GM12878 (cell line): Measurements from ENCODE around the gene WDR45B. TPM values are rescaled to one million over a fixed set of nuclear protein-coding genes. Genes with fewer than 3 reads are reported as not detected.

Source experiments
- ATAC-seq: fragments of 200-7000 bp; cut with Tn5 transposase; 3 replicates; pipeline ENCODE4 v1.9.1; 2020; ENCODE audit warnings: mild to moderate bottlenecking, moderate library complexity
- BruUV-seq: library from RNA; stranded (reverse); fragments of 400-500 nt; replicated peaks from 2 replicates; lab custom pipeline; 2021; lab: Mats Ljungman, UMichigan
- CTCF ChIA-PET: fragments of 300-600 bp; sonication (Branson Sonifier 250); formaldehyde crosslinking; extraction: SDS; loops from one replicate; lab custom pipeline; 2021; ENCODE audit warnings: inconsistent platforms; lab: Yijun Ruan, JAX
- POLR2A ChIA-PET: fragments of 350-600 bp; formaldehyde crosslinking; extraction: SDS; loops from one replicate; lab custom pipeline; 2021; ENCODE audit warnings: inconsistent platforms; lab: Charles Lee
- RAD21 ChIA-PET: fragments of 300-600 bp; sonication (Branson Sonifier 250); formaldehyde crosslinking; loops from one replicate; lab custom pipeline; 2023; ENCODE audit warnings: antibody characterized with exemption; ENCODE audit not compliant: unreplicated experiment; lab: Charles Lee
- SMC1A ChIA-PET: fragments of 300-600 bp; sonication (Branson Sonifier 250); formaldehyde crosslinking; loops from one replicate; lab custom pipeline; 2023; ENCODE audit not compliant: unreplicated experiment, uncharacterized antibody; lab: Charles Lee
- DNase-seq: peaks from one replicate; pipeline ENCODE4 v3.0.0-alpha.2; 2011; ENCODE audit warnings: low read depth, low spot score
- FAIRE-seq: peaks from 3 replicates; lab custom pipeline; 2011; peaks lifted over from hg19 to GRCh38; lab: Jason Lieb, UNC
- H2AFZ ChIP-seq: 2 replicates; pipeline ENCODE4 v1.6.0; 2011; ENCODE audit warnings: low read depth, low read length, control low read depth; ENCODE audit not compliant: control insufficient read depth
- H3K27ac ChIP-seq: 2 replicates; pipeline ENCODE4 v1.5.1; 2011; ENCODE audit warnings: control low read depth; ENCODE audit not compliant: control insufficient read depth, insufficient read depth
- H3K27me3 ChIP-seq, 2 experiments: replicated peaks in 1 of 2; 2 replicates each; pipeline versions ENCODE4 v1.6.0 to v1.6.1; 2011; ENCODE audit warnings: low read length in 1 of 2; ENCODE audit not compliant: control insufficient read depth in 2 of 2, insufficient read depth in 2 of 2
- H3K36me3 ChIP-seq, 2 experiments: 2 replicates each; pipeline ENCODE4 v1.5.1; 2011; ENCODE audit warnings: low read length in 1 of 2; ENCODE audit not compliant: control insufficient read depth in 2 of 2, insufficient read depth in 2 of 2
- H3K4me1 ChIP-seq: 2 replicates; pipeline ENCODE4 v1.6.1; 2011; ENCODE audit warnings: mild to moderate bottlenecking, low read length, moderate library complexity, mixed read lengths; ENCODE audit not compliant: control insufficient read depth, insufficient read depth
- H3K4me2 ChIP-seq: 2 replicates; pipeline ENCODE4 v1.6.0; 2011; ENCODE audit warnings: control low read depth; ENCODE audit not compliant: control insufficient read depth, insufficient read depth
- H3K4me3 ChIP-seq: fragments of 200-600 bp; sonication (generic); 2 replicates; pipeline ENCODE4 v1.5.1; 2016
- H3K79me2 ChIP-seq: 2 replicates; pipeline ENCODE4 v1.6.0; 2011; ENCODE audit warnings: low read length; ENCODE audit not compliant: control insufficient read depth, insufficient read depth
- H3K9ac ChIP-seq: 2 replicates; pipeline ENCODE4 v1.8.0; 2011; ENCODE audit warnings: low read length, control low read depth, mixed read lengths; ENCODE audit not compliant: control insufficient read depth, insufficient read depth
- H3K9me3 ChIP-seq: replicated peaks from 3 replicates; pipeline ENCODE4 v1.5.1; 2011; ENCODE audit warnings: mild to moderate bottlenecking, low read length; ENCODE audit not compliant: control insufficient read depth, insufficient read depth
- H4K20me1 ChIP-seq: 2 replicates; pipeline ENCODE4 v1.6.0; 2011; ENCODE audit not compliant: control insufficient read depth, insufficient read depth
- CHD2 ChIP-seq: IDR thresholded peaks from 2 replicates; pipeline ENCODE4 v1.6.1; 2011; ENCODE audit warnings: low read depth, low read length, improper control_type of control experiment, borderline replicate concordance
- HCFC1 ChIP-seq: fragments of 150-350 bp; IDR thresholded peaks from 2 replicates; pipeline ENCODE4 v1.6.1; 2014; ENCODE audit warnings: low read length
- HDAC2 ChIP-seq: fragments of 200-600 bp; sonication (generic); IDR thresholded peaks from 2 replicates; pipeline ENCODE4 v1.6.1; 2017
- JUNB ChIP-seq: IDR thresholded peaks from 2 replicates; pipeline ENCODE4 v1.6.1; 2016; ENCODE audit warnings: antibody characterized with exemption, mild to moderate bottlenecking
- POLR2A ChIP-seq: IDR thresholded peaks from 2 replicates; pipeline ENCODE4 v1.6.1; 2011; ENCODE audit warnings: low read depth, mild to moderate bottlenecking, low read length
- RB1 ChIP-seq: fragments of 450-650 bp; formaldehyde crosslinking; IDR thresholded peaks from 2 replicates; pipeline ENCODE4 v1.6.1; 2017; ENCODE audit warnings: mild to moderate bottlenecking, borderline replicate concordance
- STAT1 ChIP-seq: fragments of 450-650 bp; conservative IDR thresholded peaks from 2 replicates; pipeline ENCODE4 v1.6.1; 2014; ENCODE audit warnings: antibody characterized with exemption, mild to moderate bottlenecking
- WGBS: methylation state at CpG from one replicate; pipeline ENCODE4 v1.1.6; 2016; ENCODE audit warnings: low lambda C conversion rate; ENCODE audit not compliant: insufficient replicate concordance, insufficient coverage; ENCODE audit errors: missing lambda C conversion rate; 5-methylcytosine and 5-hydroxymethylcytosine counted together
- in situ Hi-C: fragments of 300-500 bp; cut with MboI; formaldehyde crosslinking; loops from 9 replicates; pipeline ENCODE4 v1.14.3; 2018; ENCODE audit warnings: mixed read lengths
- intact Hi-C: fragments of 100-400 bp; cut with micrococcal nuclease; formaldehyde crosslinking; loops from one replicate; pipeline ENCODE4 v1.14.2; 2022; ENCODE audit not compliant: unreplicated experiment
- polyA plus RNA-seq, 11 experiments: library from polyadenylated mRNA; depleted of rRNA in 4 of 11; unstranded in 6 of 11; stranded (reverse) in 5 of 11; fragments of >200 nt; fragmentation: Nextera tagmentation in 4 of 11; fragmentation: Illumina TruSeq in 1 of 11; extraction: Ambion mirVana in 4 of 11; extraction: Trizol in 1 of 11; gene quantifications; 1 replicate in 1 of 11; 2 replicates in 10 of 11; pipeline versions ENCODE4 v1.2.1 to v1.2.3, GENCODE V29; 2011 to 2016; ENCODE audit warnings: inconsistent platforms in 2 of 11, missing spikeins in 2 of 11, low read depth in 1 of 11
- total RNA-seq, 4 experiments: library from RNA; depleted of rRNA in 3 of 4; stranded (reverse); fragments of >200 nt in 3 of 4; fragmentation: Illumina TruSeq in 1 of 4; extraction: Trizol in 1 of 4; gene quantifications; 2 replicates each; pipeline versions ENCODE4 v1.2.1 to v1.2.3, GENCODE V29; 2013 to 2021
- TF ChIP-seq, protein P1 (sequence below): fragments of 450-650 bp; IDR thresholded peaks from 2 replicates; pipeline ENCODE4 v1.6.1; 2017; ENCODE audit warnings: mild to moderate bottlenecking, low read depth, inconsistent platforms; ENCODE audit not compliant: poor library complexity, severe bottlenecking
- TF ChIP-seq, protein P2 (sequence below): fragments of 450-650 bp; IDR thresholded peaks from 2 replicates; pipeline ENCODE4 v1.6.1; 2018; ENCODE audit warnings: borderline replicate concordance, mild to moderate bottlenecking; ENCODE audit not compliant: partially characterized antibody
- TF ChIP-seq, protein P3 (sequence below): fragments of 450-650 bp; formaldehyde crosslinking; IDR thresholded peaks from 2 replicates; pipeline ENCODE4 v1.5.0; 2022; ENCODE audit warnings: mild to moderate bottlenecking, missing genetic modification characterization
- TF ChIP-seq, protein P4 (sequence below): fragments of 450-650 bp; IDR thresholded peaks from 2 replicates; pipeline ENCODE4 v1.6.1; 2017; ENCODE audit warnings: mild to moderate bottlenecking, moderate library complexity

Gene WDR45B
- total and polyA plus RNA-seq, 10 of the 15 experiments (the other 5 are each of a cell fraction or from before 2014, with no cell fraction given): 1.0 to 73.7 (median 26.6) TPM

DNA sequence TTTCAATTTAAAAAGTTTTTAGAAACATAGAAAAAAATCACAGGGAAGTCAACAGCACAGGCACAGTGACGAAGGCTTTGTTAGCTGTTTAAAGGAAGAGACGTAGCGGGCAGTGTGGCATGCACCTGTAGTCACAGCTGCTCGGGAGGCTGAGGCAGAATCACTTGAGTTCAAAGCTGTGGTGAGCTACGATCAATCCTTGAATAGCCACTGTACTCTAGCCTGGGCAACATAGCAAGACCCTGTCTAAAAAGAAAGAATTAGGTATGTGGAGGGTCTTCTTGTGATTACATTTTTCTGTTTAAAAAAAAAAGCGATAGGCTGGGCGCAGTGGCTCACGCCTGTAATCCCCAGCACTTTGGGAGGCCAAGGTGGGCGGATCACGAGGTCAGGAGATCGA is 78.6 kb downstream of the WDR45B start (continued):
- TF ChIP-seq, protein P1, sequence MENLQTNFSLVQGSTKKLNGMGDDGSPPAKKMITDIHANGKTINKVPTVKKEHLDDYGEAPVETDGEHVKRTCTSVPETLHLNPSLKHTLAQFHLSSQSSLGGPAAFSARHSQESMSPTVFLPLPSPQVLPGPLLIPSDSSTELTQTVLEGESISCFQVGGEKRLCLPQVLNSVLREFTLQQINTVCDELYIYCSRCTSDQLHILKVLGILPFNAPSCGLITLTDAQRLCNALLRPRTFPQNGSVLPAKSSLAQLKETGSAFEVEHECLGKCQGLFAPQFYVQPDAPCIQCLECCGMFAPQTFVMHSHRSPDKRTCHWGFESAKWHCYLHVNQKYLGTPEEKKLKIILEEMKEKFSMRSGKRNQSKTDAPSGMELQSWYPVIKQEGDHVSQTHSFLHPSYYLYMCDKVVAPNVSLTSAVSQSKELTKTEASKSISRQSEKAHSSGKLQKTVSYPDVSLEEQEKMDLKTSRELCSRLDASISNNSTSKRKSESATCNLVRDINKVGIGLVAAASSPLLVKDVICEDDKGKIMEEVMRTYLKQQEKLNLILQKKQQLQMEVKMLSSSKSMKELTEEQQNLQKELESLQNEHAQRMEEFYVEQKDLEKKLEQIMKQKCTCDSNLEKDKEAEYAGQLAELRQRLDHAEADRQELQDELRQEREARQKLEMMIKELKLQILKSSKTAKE: no peak

DNA sequence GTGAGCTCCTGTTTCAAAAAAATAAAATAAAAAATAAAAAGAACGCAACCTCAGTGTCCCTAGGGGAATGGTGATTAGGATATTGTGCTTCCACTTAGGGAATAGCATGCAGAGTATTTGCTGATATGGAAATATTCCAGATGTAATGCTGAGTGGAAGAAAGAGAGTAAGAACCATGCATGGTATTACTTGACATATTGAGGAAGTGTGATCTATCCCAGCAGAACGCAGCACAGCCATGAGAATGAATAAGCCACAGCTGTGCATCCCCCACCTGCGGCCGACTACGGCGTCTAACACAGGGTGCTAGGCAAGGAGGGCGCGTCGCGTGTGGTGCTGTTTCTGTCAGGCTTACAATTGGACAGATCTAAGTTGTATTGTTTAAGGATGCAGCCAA is 79.2 kb downstream of the WDR45B start:
- ChIA-PET POLR2A (no interaction called here), CTCF (interaction anchor here (0.7 kb wide), 1 partner anchor 218 kb away, joined by 3 read pairs; no protein-coding TSS in a partner anchor), SMC1A (interaction anchor here (0.9 kb wide), 1 partner anchor 15 kb away, joined by 3 read pairs; no protein-coding TSS in a partner anchor), RAD21 (no interaction called here)
- H3K4me2 ChIP-seq: no peak overlapping the region
- no peak overlapping the region for H3K9ac ChIP-seq
- H3K27ac ChIP-seq: no peak overlapping the region
- 95% methylated on average over 10 of the region's 10 CpGs for WGBS
- FAIRE-seq (no peak), DNase-seq (no peak), ATAC-seq (no peak)
- no peaks in the 10 kb centered on the region for H3K27me3 ChIP-seq
- no peaks in the 10 kb centered on the region for H3K4me1 ChIP-seq
- H2AFZ ChIP-seq: no peak overlapping the region
- H3K9me3 ChIP-seq: no peaks in the 10 kb centered on the region
- no TSS peak for BruUV-seq
- in situ Hi-C loops (no loop called here), intact Hi-C loops (no loop called here)
- H3K36me3 ChIP-seq: peaks cover 32 to 43% of the 10 kb centered on the region in 2 experiments
- 0 out of 2 replicates have a peak, but pooled peaks cover 3% of the 10 kb centered on the region for H4K20me1 ChIP-seq
- H3K4me3 ChIP-seq: no peak overlapping the region
- no peaks in the 10 kb centered on the region; the same call in 1 of the 2 replicates for H3K79me2 ChIP-seq
- TF ChIP-seq POLR2A: no peak
- TF ChIP-seq CHD2: no peak
- TF ChIP-seq JUNB: no peak
- no peak for TF ChIP-seq HDAC2
- TF ChIP-seq STAT1: no peak
- TF ChIP-seq, protein P2, sequence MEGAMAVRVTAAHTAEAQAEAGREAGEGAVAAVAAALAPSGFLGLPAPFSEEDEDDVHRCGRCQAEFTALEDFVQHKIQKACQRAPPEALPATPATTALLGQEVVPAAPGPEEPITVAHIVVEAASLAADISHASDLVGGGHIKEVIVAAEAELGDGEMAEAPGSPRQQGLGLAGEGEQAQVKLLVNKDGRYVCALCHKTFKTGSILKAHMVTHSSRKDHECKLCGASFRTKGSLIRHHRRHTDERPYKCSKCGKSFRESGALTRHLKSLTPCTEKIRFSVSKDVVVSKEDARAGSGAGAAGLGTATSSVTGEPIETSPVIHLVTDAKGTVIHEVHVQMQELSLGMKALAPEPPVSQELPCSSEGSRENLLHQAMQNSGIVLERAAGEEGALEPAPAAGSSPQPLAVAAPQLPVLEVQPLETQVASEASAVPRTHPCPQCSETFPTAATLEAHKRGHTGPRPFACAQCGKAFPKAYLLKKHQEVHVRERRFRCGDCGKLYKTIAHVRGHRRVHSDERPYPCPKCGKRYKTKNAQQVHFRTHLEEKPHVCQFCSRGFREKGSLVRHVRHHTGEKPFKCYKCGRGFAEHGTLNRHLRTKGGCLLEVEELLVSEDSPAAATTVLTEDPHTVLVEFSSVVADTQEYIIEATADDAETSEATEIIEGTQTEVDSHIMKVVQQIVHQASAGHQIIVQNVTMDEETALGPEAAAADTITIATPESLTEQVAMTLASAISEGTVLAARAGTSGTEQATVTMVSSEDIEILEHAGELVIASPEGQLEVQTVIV: no peak
- TF ChIP-seq, protein P3, sequence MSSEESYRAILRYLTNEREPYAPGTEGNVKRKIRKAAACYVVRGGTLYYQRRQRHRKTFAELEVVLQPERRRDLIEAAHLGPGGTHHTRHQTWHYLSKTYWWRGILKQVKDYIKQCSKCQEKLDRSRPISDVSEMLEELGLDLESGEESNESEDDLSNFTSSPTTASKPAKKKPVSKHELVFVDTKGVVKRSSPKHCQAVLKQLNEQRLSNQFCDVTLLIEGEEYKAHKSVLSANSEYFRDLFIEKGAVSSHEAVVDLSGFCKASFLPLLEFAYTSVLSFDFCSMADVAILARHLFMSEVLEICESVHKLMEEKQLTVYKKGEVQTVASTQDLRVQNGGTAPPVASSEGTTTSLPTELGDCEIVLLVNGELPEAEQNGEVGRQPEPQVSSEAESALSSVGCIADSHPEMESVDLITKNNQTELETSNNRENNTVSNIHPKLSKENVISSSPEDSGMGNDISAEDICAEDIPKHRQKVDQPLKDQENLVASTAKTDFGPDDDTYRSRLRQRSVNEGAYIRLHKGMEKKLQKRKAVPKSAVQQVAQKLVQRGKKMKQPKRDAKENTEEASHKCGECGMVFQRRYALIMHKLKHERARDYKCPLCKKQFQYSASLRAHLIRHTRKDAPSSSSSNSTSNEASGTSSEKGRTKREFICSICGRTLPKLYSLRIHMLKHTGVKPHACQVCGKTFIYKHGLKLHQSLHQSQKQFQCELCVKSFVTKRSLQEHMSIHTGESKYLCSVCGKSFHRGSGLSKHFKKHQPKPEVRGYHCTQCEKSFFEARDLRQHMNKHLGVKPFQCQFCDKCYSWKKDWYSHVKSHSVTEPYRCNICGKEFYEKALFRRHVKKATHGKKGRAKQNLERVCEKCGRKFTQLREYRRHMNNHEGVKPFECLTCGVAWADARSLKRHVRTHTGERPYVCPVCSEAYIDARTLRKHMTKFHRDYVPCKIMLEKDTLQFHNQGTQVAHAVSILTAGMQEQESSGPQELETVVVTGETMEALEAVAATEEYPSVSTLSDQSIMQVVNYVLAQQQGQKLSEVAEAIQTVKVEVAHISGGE (CRISPR knock-in tag): no peak
- no peak for TF ChIP-seq HCFC1
- TF ChIP-seq RB1: no peak
- TF ChIP-seq, protein P4, sequence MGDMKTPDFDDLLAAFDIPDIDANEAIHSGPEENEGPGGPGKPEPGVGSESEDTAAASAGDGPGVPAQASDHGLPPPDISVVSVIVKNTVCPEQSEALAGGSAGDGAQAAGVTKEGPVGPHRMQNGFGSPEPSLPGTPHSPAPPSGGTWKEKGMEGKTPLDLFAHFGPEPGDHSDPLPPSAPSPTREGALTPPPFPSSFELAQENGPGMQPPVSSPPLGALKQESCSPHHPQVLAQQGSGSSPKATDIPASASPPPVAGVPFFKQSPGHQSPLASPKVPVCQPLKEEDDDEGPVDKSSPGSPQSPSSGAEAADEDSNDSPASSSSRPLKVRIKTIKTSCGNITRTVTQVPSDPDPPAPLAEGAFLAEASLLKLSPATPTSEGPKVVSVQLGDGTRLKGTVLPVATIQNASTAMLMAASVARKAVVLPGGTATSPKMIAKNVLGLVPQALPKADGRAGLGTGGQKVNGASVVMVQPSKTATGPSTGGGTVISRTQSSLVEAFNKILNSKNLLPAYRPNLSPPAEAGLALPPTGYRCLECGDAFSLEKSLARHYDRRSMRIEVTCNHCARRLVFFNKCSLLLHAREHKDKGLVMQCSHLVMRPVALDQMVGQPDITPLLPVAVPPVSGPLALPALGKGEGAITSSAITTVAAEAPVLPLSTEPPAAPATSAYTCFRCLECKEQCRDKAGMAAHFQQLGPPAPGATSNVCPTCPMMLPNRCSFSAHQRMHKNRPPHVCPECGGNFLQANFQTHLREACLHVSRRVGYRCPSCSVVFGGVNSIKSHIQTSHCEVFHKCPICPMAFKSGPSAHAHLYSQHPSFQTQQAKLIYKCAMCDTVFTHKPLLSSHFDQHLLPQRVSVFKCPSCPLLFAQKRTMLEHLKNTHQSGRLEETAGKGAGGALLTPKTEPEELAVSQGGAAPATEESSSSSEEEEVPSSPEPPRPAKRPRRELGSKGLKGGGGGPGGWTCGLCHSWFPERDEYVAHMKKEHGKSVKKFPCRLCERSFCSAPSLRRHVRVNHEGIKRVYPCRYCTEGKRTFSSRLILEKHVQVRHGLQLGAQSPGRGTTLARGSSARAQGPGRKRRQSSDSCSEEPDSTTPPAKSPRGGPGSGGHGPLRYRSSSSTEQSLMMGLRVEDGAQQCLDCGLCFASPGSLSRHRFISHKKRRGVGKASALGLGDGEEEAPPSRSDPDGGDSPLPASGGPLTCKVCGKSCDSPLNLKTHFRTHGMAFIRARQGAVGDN: no peak
